Tibial artery (tissue), 4 donors: ENCODE data around the gene SP3.

ENCODE experiments used
- DNase-seq, 2 donors: peaks; one replicate each; pipeline ENCODE4 v3.0.0-alpha.2; 2019
- H3K27ac ChIP-seq, 2 donors: fragments of 200-600 bp; sonication (generic) in 1 of 2; 1 replicate in 1 of 2; 2 replicates in 1 of 2; pipeline ENCODE4 v1.5.1; 2018 to 2019; ENCODE audit warnings: mild to moderate bottlenecking in 1 of 2
- H3K27me3 ChIP-seq, 2 donors: fragments of 200-600 bp; sonication (generic) in 1 of 2; one replicate each; pipeline versions ENCODE4 v1.5.1 to v1.6.0; 2016 to 2019
- H3K36me3 ChIP-seq, 3 donors: fragments of 200-600 bp; sonication (generic) in 2 of 3; one replicate each; pipeline ENCODE4 v1.5.1; 2016 to 2019; ENCODE audit warnings: mild to moderate bottlenecking in 2 of 3
- H3K4me1 ChIP-seq, 4 donors: fragments of 200-600 bp; sonication (generic) in 2 of 4; 1 replicate in 3 of 4; 2 replicates in 1 of 4; pipeline ENCODE4 v1.5.1; 2016 to 2019
- H3K4me3 ChIP-seq, 2 donors: fragments of 200-600 bp; sonication (generic) in 1 of 2; 1 replicate in 1 of 2; 2 replicates in 1 of 2; pipeline ENCODE4 v1.5.1; 2018 to 2019; ENCODE audit warnings: mild to moderate bottlenecking in 2 of 2
- H3K9me3 ChIP-seq, 3 donors: fragments of 200-600 bp; sonication (generic) in 1 of 3; one replicate each; pipeline ENCODE4 v1.5.1; 2016 to 2019
- intact Hi-C: fragments of 100-400 bp; cut with DNase I; formaldehyde crosslinking; loops from one replicate; pipeline ENCODE4 v1.15.0; 2023; ENCODE audit warnings: low total_unique reads
- TF ChIP-seq, protein P1 (sequence below), 2 experiments: fragments of 200-600 bp in 1 of 2; fragments of 450-650 bp in 1 of 2; IDR thresholded peaks; one replicate each; pipeline ENCODE4 v1.5.1; 2017 to 2019; ENCODE audit warnings: antibody characterized with exemption in 2 of 2, mild to moderate bottlenecking in 1 of 2, moderate library complexity in 1 of 2

SP3 gene

DNA sequence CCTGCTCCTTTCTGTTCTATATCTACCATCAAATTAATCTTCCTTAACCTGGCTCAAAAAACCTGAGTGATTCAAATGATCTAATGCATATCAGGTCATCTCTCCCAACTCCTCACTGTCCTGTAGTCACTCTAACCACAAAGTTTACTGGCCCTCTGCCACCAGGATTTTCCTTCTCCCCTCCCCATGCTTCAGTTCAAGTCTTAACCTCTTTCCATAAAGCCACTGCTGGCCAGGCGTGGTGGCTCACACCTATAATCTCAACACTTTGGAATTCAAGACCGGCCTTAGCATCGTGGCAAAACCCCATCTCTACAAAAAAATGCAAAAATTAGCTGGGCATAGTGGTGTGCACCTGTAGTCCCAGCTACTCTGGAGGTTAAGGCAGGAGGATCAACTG lies 7.5 kb upstream of the SP3 start:
- H3K4me1 ChIP-seq = peaks cover 0 to 8% (median 2%) of the 10 kb centered on the region in 4 donors
- no peaks in the 10 kb centered on the region for H3K27me3 ChIP-seq
- no peak overlapping the region for H3K27ac ChIP-seq
- intact Hi-C loops = no loop called here
- H3K4me3 ChIP-seq = no peak overlapping the region
- no peak for DNase-seq
- TF ChIP-seq, protein P1, sequence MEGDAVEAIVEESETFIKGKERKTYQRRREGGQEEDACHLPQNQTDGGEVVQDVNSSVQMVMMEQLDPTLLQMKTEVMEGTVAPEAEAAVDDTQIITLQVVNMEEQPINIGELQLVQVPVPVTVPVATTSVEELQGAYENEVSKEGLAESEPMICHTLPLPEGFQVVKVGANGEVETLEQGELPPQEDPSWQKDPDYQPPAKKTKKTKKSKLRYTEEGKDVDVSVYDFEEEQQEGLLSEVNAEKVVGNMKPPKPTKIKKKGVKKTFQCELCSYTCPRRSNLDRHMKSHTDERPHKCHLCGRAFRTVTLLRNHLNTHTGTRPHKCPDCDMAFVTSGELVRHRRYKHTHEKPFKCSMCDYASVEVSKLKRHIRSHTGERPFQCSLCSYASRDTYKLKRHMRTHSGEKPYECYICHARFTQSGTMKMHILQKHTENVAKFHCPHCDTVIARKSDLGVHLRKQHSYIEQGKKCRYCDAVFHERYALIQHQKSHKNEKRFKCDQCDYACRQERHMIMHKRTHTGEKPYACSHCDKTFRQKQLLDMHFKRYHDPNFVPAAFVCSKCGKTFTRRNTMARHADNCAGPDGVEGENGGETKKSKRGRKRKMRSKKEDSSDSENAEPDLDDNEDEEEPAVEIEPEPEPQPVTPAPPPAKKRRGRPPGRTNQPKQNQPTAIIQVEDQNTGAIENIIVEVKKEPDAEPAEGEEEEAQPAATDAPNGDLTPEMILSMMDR (IDR thresholded peaks at IDR 0.05) = no peak
- H3K36me3 ChIP-seq = no peaks in the 10 kb centered on the region
- no peaks in the 10 kb centered on the region for H3K9me3 ChIP-seq

DNA sequence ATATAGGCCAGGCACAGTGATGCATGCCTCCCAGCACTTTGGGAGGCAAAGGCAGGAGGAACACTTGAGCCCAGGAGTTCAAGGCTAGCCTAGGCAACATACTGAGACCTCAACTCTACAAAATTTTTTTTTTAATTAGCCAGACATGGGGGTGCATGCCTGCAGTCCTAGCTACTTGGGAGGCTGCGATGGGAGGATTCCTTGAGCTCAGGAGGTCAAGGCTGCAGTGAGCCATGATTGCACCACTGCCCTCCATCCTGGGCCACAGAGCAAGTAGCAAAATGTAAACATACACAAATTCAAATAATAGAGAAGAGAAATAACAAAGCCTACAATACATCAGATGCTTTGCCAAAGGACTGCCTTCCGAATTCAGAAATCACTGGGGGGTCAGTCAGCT lies 7.0 kb upstream of the SP3 start:
- no peak overlapping the region for H3K4me3 ChIP-seq
- no peak for DNase-seq
- no peaks in the 10 kb centered on the region for H3K9me3 ChIP-seq
- no peaks in the 10 kb centered on the region for H3K36me3 ChIP-seq
- no peak overlapping the region for H3K27ac ChIP-seq
- TF ChIP-seq, protein P1 (IDR thresholded peaks at IDR 0.05) = no peak
- intact Hi-C loops = no loop called here
- no peaks in the 10 kb centered on the region for H3K27me3 ChIP-seq
- H3K4me1 ChIP-seq = peaks cover 0 to 10% (median 2%) of the 10 kb centered on the region in 4 donors

DNA sequence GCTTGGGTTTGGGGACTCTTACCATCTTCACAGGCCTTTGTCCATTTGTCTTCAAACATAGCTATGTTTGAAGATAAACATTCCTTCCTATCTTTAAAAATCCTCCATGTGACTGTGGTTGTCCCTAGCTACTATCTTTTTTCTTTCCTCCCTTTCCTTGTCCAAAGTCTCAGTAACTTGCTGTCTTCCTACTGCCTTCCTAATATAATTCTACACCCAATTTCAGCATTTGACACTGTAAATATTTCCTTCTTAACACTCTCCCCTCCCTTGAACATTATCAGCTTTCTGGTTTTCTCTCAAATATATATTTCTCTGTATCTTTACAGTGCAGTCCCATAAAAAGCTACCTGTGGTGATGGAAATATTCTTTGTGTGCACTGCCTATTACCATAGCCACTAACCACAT lies 5.3 kb upstream of the SP3 start:
- H3K9me3 ChIP-seq = no peaks in the 10 kb centered on the region
- H3K27me3 ChIP-seq = no peaks in the 10 kb centered on the region
- DNase-seq = no peak
- H3K4me3 ChIP-seq = no peak overlapping the region
- H3K27ac ChIP-seq = no peak overlapping the region
- H3K36me3 ChIP-seq = no peaks in the 10 kb centered on the region
- peaks cover 0 to 20% (median 6%) of the 10 kb centered on the region in 4 donors for H3K4me1 ChIP-seq
- TF ChIP-seq, protein P1 (IDR thresholded peaks at IDR 0.05) = no peak
- intact Hi-C loops = no loop called here

DNA sequence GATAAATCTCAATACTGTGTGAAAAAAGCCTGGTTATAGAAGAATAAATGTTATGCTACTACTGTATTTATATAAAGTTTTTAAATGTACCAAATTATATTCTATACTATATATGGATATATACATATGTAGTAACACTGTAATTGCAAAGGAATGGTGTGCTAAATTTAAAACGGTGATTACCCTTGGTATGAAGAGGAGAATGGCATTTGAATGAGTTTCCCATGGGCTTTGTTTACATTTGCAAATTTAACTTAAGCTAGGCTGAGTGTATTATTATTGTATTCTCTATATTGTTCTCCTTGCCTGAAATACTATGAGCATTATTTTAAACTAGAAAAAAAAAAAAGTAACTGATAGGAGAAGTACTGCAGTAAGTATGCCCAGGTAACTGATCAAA lies 4.7 kb upstream of the SP3 start:
- TF ChIP-seq, protein P1 (IDR thresholded peaks at IDR 0.05) = no peak
- intact Hi-C loops = loop anchor here (10.0 kb wide), 1 partner anchor 275 kb away; the partner anchor contains the start of gene OLA1

DNA sequence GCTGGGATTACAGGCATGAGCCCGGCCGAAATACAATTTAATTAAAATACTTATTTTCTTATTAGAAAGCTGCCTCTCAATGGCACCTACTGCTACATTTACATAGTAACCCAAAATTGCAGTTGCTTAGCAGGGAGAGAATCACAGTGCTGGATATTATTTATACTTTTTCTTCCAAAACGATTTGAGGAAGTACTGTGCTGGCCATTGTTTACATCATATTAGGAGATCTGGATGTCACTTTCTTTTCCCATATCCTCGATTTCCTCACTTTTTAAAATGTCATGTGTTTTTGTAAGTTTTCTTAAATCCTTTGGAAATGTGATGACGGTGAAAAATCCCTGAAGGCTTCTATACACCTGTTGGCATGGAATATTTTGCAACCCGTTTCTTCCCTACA lies 3.4 kb upstream of the SP3 start:
- no peaks in the 10 kb centered on the region for H3K36me3 ChIP-seq
- intact Hi-C loops = loop anchor here (10.0 kb wide), 1 partner anchor 276 kb away; the partner anchor contains the start of gene OLA1
- TF ChIP-seq, protein P1 (IDR thresholded peaks at IDR 0.05) = no peak
- no peak overlapping the region for H3K4me3 ChIP-seq
- no peak for DNase-seq
- H3K4me1 ChIP-seq = peaks cover 0 to 20% (median 6%) of the 10 kb centered on the region in 4 donors
- H3K9me3 ChIP-seq = no peaks in the 10 kb centered on the region
- H3K27me3 ChIP-seq = no peaks in the 10 kb centered on the region
- H3K27ac ChIP-seq = no peak overlapping the region

More for the DNA sequence above, 4.7 kb upstream of the SP3 start:
- no peak for DNase-seq
- Histone ChIP-seq H3K36me3 (no peaks in the 10 kb centered on the region), H3K27ac (no peak overlapping the region), H3K4me1 (peaks cover 0 to 20% (median 6%) of the 10 kb centered on the region in 4 donors), H3K4me3 (no peak overlapping the region), H3K9me3 (no peaks in the 10 kb centered on the region), H3K27me3 (no peaks in the 10 kb centered on the region)
